Activated CD4-positive, alpha-beta T cell treated with anti-CD3 and anti-CD28 coated beads, Interleukin-2, amount 10 ng/mL, durations not matched to agents 7 days and 5 days (primary cell): ENCODE measurements around the gene SEC24A. TPM values are rescaled to one million over a fixed set of nuclear protein-coding genes. Genes with fewer than 3 reads are reported as not detected.

Source experiments
- CTCF ChIA-PET: fragments of 350-600 bp; sonication (Branson Sonifier 250); formaldehyde crosslinking; loops from one replicate; lab custom pipeline; 2021; ENCODE audit warnings: antibody characterized with exemption; lab: Charles Lee
- POLR2A ChIA-PET: fragments of 350-600 bp; sonication (Branson Sonifier 250); formaldehyde crosslinking; loops from one replicate; lab custom pipeline; 2021; ENCODE audit warnings: antibody characterized with exemption; lab: Charles Lee
- DNase-seq: peaks from one replicate; pipeline ENCODE4 v3.0.0-alpha.2; 2020
- H3K27ac Mint-ChIP-seq: one replicate; pipeline ENCODE4 v1.8.0; 2021; ENCODE audit warnings: mild to moderate bottlenecking, moderate library complexity, mixed read lengths
- H3K27me3 Mint-ChIP-seq: one replicate; pipeline ENCODE4 v1.8.0; 2021; ENCODE audit warnings: mixed read lengths
- H3K36me3 Mint-ChIP-seq: one replicate; pipeline ENCODE4 v1.8.0; 2021; ENCODE audit warnings: low read depth, mixed read lengths
- H3K4me1 Mint-ChIP-seq: one replicate; pipeline ENCODE4 v1.8.0; 2021; ENCODE audit warnings: mixed read lengths
- H3K4me3 Mint-ChIP-seq: one replicate; pipeline ENCODE4 v1.8.0; 2021; ENCODE audit warnings: mild to moderate bottlenecking, moderate library complexity, mixed read lengths
- H3K9me3 Mint-ChIP-seq: one replicate; pipeline ENCODE4 v1.8.0; 2021; ENCODE audit warnings: mixed read lengths
- total RNA-seq, 2 experiments: library from RNA; stranded (reverse); gene quantifications; one replicate each; pipeline ENCODE4 v1.2.3, GENCODE V29; 2021

SEC24A gene
- total RNA-seq, 2 experiments from 2014 or later, result 22.2 to 24.9 TPM

DNA sequence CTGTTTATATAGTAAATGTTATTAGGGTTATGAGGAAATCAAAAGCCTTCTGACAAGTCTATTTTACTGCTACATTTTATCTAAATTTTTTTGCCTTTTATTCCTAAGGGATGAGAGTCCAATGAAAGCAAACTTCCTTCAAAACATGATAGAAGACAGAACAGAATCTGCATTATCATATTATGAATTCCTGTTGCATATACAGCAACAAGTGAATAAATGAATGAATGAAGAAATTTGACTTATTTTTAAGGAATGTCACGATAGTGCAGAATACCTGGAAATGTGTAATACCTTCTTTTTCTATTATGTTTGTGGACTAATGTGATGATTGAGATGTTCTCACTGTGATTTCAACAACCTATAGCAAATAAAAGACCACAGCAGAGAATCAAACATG lies 76.3 kb downstream of the SEC24A start:
- H3K9me3 Mint-ChIP-seq, result no peaks in the 10 kb centered on the region
- no peak for DNase-seq
- H3K27me3 Mint-ChIP-seq, result no peaks in the 10 kb centered on the region
- CTCF ChIA-PET, result interaction anchor here (1.4 kb wide), 1 partner anchor 8 kb away, joined by 3 read pairs; no protein-coding TSS in a partner anchor
- H3K4me1 Mint-ChIP-seq, result no peaks in the 10 kb centered on the region
- H3K36me3 Mint-ChIP-seq, result peaks cover 16% of the 10 kb centered on the region
- H3K27ac Mint-ChIP-seq, result no peak overlapping the region
- POLR2A ChIA-PET, result no interaction called here
- H3K4me3 Mint-ChIP-seq, result no peak overlapping the region

GRCh38 chr5:134732819-134733218 lies 84.2 kb downstream of the SEC24A start:
- Mint-ChIP-seq H3K36me3 (no peaks in the 10 kb centered on the region), H3K27me3 (no peaks in the 10 kb centered on the region), H3K4me3 (no peak overlapping the region), H3K9me3 (no peaks in the 10 kb centered on the region), H3K27ac (no peak overlapping the region), H3K4me1 (peaks cover 7% of the 10 kb centered on the region)
- CTCF ChIA-PET, result no interaction called here
- DNase-seq, result no peak
- POLR2A ChIA-PET, result no interaction called here

GRCh38 chr5:134735243-134735642 lies 86.7 kb downstream of the SEC24A start:
- no peaks in the 10 kb centered on the region for H3K27me3 Mint-ChIP-seq
- DNase-seq, result no peak
- H3K9me3 Mint-ChIP-seq, result no peaks in the 10 kb centered on the region
- H3K27ac Mint-ChIP-seq, result no peak overlapping the region
- ChIA-PET POLR2A (interaction anchor here (0.6 kb wide), 1 partner anchor 110 kb away, joined by 3 read pairs; the partner anchor contains the start of gene C5orf24), CTCF (interaction anchor here (0.7 to 3.5 kb wide), 6 partner anchors 19 to 478 kb away, joined by 3 to 21 read pairs (median 4); partner anchors contain the start of genes C5orf24, DDX46 and PCBD2)
- no peak overlapping the region for H3K4me3 Mint-ChIP-seq
- no peaks in the 10 kb centered on the region for H3K36me3 Mint-ChIP-seq
- H3K4me1 Mint-ChIP-seq, result peaks cover 19% of the 10 kb centered on the region

- no peak for DNase-seq
- Mint-ChIP-seq H3K9me3 (no peaks in the 10 kb centered on the region), H3K4me1 (peaks cover 30% of the 10 kb centered on the region), H3K27ac (no peak overlapping the region), H3K4me3 (no peak overlapping the region), H3K36me3 (peaks cover 2% of the 10 kb centered on the region), H3K27me3 (no peaks in the 10 kb centered on the region)
- POLR2A ChIA-PET, result interaction anchor here (0.5 kb wide), 1 partner anchor 527 kb away, joined by 3 read pairs; no protein-coding TSS in a partner anchor
- CTCF ChIA-PET, result interaction anchor here (0.9 to 3.5 kb wide), 6 partner anchors 17 to 168 kb away, joined by 3 to 21 read pairs (median 3); partner anchors contain the start of genes C5orf24, DDX46 and PCBD2
Observed at GRCh38 chr5:134736173-134736812, 87.7 kb downstream of the SEC24A start.

DNA sequence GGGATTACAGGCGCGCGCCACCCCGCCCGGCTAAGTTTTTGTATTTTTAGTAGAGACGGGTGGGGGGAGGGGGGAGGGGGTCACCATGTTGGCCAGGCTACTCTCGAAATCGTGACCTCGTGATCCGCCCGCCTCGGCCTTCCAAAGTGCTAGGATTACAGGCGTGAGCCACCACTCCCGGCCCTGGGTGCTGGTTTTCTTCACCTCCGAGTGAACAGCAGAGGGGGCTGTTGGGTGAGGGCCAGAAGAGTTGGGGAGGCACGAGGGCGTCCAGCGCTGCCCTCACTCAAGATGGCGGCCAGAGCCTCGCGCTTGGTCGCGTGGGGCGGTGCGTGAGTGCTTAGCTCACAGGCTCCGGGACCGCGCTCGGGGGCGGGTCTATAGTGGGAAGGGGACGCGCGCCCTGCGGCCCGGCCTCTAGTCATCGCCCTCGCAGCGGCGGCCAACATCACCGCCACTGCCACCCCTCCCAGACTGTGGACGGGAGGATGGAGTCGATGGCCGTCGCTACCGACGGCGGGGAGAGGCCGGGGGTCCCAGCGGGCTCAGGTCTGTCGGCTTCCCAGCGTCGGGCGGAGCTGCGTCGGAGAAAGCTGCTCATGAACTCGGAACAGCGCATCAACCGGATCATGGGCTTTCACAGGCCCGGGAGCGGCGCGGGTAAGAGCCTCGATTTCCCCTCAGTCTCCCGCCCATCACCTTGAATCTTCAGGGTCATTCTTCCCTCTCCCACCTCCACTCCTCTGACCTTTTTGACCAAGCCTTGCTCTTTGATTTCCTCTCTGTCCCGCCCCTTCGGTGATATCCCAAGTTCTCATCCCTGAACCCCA lies 89.8 kb downstream of the SEC24A start, which contains the start of gene CAMLG:
Gene CAMLG (plus strand): TSS at position 416 of the 830 bp plus-strand sequence. CDS start 73 bp downstream, at position 489.
- H3K27me3 Mint-ChIP-seq, result no peaks in the 10 kb centered on the region
- peaks cover 35% of the 10 kb centered on the region for H3K4me1 Mint-ChIP-seq

DNA sequence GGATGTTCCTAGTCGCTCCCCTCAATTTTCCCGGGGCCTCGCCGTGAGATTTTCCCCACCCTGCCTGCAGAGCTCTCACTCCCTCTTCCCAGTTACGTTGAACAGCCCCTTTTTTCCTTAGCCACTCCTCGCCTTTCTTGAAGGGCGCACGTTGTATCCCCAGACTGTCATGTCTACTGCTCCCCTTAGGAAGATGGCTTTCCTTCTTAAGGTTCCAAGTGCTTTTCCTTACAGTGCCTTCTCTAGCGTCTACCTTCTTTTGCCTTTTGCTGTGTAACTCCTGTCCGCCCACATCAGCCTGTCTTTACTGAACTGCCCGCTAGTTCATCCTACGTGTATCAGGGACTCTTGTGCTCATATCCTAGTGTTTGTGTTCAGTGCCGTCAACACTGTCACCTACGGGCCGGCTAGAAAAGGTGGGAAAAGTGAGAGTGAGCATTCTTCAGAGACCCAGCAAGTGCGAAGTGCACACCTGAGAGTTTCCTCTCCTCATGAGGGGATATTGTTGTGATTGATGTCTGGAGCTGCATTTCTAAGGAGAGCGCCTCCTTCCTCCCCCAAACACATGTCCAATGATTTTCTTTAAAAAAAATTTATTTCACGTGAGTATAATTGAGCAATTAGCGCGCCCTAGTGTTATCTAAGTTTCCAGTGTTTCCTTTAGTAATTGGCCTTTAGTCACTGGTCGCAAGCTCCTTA lies 90.5 kb downstream of the SEC24A start:
- Mint-ChIP-seq H3K27ac (peak overlapping the region; percentile 95), H3K4me3 (peak overlapping the region; percentile 88), H3K9me3 (no peaks in the 10 kb centered on the region), H3K4me1 (peaks cover 35% of the 10 kb centered on the region), H3K36me3 (peaks cover 4% of the 10 kb centered on the region), H3K27me3 (no peaks in the 10 kb centered on the region)
- DNase-seq, result peak; percentile 48
- ChIA-PET CTCF (interaction anchor here (0.6 to 3.5 kb wide), 38 partner anchors 9 to 713 kb away, joined by 3 to 23 read pairs (median 4); partner anchors contain the start of genes DDX46 and PCBD2), POLR2A (interaction anchor here (0.7 to 1.9 kb wide), 2 partner anchors 16 to 19 kb away, joined by 3 to 6 read pairs; partner anchors contain the start of gene DDX46)

More for the DNA sequence above, 89.8 kb downstream of the SEC24A start, which contains the start of gene CAMLG:
- no peaks in the 10 kb centered on the region for H3K9me3 Mint-ChIP-seq
- POLR2A ChIA-PET, result interaction anchor here (0.7 to 1.9 kb wide), 3 partner anchors 17 to 108 kb away, joined by 3 to 6 read pairs (median 3); partner anchors contain the start of genes C5orf24 and DDX46
- H3K36me3 Mint-ChIP-seq, result peaks cover 4% of the 10 kb centered on the region
- DNase-seq, result peak; percentile 98
- H3K27ac Mint-ChIP-seq, result peak within 1 kb of the TSS; percentile 95
- CTCF ChIA-PET, result interaction anchor here (0.6 to 3.5 kb wide), 41 partner anchors 10 to 833 kb away, joined by 3 to 23 read pairs (median 4); partner anchors contain the start of genes DDX46 and PCBD2
- H3K4me3 Mint-ChIP-seq, result peak within 1 kb of the TSS; percentile 88

GRCh38 chr5:134741052-134741451 lies 92.5 kb downstream of the SEC24A start:
- Mint-ChIP-seq H3K36me3 (peaks cover 4% of the 10 kb centered on the region), H3K4me3 (no peak overlapping the region), H3K27ac (no peak overlapping the region), H3K4me1 (peaks cover 33% of the 10 kb centered on the region), H3K27me3 (no peaks in the 10 kb centered on the region), H3K9me3 (no peaks in the 10 kb centered on the region)
- CTCF ChIA-PET, result interaction anchor here (0.6 to 3.5 kb wide), 3 partner anchors 17 to 122 kb away, joined by 5 to 23 read pairs (median 19); partner anchors contain the start of gene DDX46
- DNase-seq, result no peak
- POLR2A ChIA-PET, result no interaction called here

GRCh38 chr5:134742134-134742533 lies 93.5 kb downstream of the SEC24A start:
- H3K4me3 Mint-ChIP-seq, result no peak overlapping the region
- POLR2A ChIA-PET, result no interaction called here
- no peaks in the 10 kb centered on the region for H3K27me3 Mint-ChIP-seq
- peaks cover 4% of the 10 kb centered on the region for H3K36me3 Mint-ChIP-seq
- CTCF ChIA-PET, result interaction anchor here (0.6 kb wide), 1 partner anchor 9 kb away, joined by 3 read pairs; no protein-coding TSS in a partner anchor
- H3K4me1 Mint-ChIP-seq, result peaks cover 33% of the 10 kb centered on the region
- H3K9me3 Mint-ChIP-seq, result no peaks in the 10 kb centered on the region
- H3K27ac Mint-ChIP-seq, result no peak overlapping the region
- DNase-seq, result no peak

DNA sequence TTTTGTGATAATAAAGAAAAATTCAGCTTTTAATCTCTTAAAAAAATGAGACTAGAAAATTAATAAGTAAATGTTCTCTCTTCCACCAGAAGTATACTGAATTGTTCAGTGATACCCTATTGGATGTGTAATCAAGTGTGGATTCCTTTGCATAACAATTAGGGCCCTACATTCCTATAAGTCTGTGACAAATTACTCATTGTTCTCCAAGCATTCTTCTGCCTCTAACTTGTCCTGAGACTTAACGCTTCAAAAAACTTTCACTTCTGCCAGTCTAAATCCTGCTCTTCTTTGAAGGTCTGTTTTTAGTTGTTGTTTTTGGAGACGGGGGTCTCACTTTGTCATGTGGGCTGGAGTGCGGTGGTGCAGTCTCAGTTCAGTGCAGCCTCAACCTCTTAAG lies 100.8 kb downstream of the SEC24A start:
- H3K4me1 Mint-ChIP-seq, result no peaks in the 10 kb centered on the region
- H3K4me3 Mint-ChIP-seq, result no peak overlapping the region
- H3K36me3 Mint-ChIP-seq, result peaks cover 8% of the 10 kb centered on the region
- H3K27me3 Mint-ChIP-seq, result no peaks in the 10 kb centered on the region
- no peak for DNase-seq
- ChIA-PET CTCF (interaction anchor here (0.8 to 5.1 kb wide), 3 partner anchors 9 to 155 kb away, joined by 4 to 16 read pairs (median 12); partner anchors contain the start of genes CAMLG, DDX46 and PCBD2), POLR2A (no interaction called here)
- no peak overlapping the region for H3K27ac Mint-ChIP-seq
- H3K9me3 Mint-ChIP-seq, result no peaks in the 10 kb centered on the region

DNA sequence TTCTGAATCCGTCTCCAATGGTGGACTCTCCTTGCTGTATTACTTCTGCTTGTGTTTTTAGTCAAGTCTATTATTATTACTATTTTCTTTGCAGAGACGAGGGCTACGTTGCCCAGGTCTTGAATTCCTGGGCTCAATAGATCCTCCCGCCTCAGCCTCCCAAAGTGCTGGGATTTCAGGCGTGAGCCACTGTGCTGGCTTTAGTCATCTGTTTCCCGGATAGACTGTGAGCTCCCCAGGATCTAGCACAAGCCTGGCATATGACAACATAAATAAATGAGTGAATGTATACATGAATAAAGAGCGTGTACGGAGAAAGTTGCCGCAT lies 109.6 kb downstream of the SEC24A start:
- Mint-ChIP-seq H3K9me3 (no peaks in the 10 kb centered on the region), H3K4me3 (peak overlapping the region; percentile 98), H3K27me3 (no peaks in the 10 kb centered on the region), H3K4me1 (peaks cover 38% of the 10 kb centered on the region), H3K27ac (peak overlapping the region; percentile 96), H3K36me3 (peaks cover 8% of the 10 kb centered on the region)
- POLR2A ChIA-PET, result interaction anchor here (0.6 to 1.8 kb wide), 3 partner anchors 19 to 188 kb away, joined by 3 to 6 read pairs (median 3); partner anchors contain the start of gene CAMLG
- DNase-seq, result no peak
- CTCF ChIA-PET, result interaction anchor here (0.9 to 3.2 kb wide), 19 partner anchors 10 to 170 kb away, joined by 3 to 21 read pairs (median 5); partner anchors contain the start of genes C5orf24, CAMLG and PCBD2

DNA sequence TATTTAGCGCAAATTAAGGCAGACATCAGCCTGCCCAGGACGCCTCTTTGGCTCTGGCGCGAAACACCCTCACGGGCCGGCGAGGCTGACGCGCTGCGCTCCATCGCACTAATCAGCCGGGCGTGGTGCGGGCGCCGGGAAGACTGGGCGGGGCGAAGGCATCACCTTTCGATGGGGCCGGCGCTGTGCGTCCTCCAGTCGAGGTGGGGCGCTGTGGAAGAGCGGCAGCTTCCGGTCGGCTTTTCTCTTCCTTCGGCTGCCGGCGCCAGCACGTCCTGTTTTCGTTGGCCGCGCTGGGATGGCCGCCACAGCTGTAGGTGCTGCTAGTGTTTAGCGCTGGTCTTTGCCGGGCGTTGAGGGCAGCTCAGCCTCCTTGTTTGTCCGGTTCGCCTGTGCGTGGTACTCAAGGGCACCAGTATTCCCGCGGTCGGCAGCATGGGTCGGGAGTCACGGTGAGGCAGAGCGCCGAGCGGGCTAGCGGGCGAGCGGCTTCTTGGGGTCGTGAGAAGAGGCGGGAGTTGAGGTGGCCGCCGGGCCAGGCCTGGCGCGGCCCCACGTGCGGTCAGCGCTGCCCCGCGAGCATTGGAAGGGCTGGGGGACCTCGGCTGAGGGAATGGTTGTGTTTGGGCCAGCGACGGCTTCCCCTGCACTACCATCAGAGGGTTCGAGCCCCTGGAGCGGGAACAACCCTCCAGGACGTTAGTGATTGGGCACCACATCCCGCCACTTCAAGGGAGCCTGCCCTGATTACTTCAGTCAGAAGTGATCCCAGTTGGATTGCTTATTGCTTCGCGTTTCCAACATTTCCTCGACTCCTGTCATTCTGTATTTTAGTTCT lies 110.1 kb downstream of the SEC24A start, which contains the start of gene DDX46:
Gene DDX46 (plus strand): TSS at position 276 of the 838 bp plus-strand sequence. CDS start 160 bp downstream, at position 436.
- POLR2A ChIA-PET, result interaction anchor here (0.6 to 1.8 kb wide), 3 partner anchors 19 to 187 kb away, joined by 3 to 6 read pairs (median 3); partner anchors contain the start of gene CAMLG

More for the DNA sequence above, 110.1 kb downstream of the SEC24A start, which contains the start of gene DDX46:
- no peaks in the 10 kb centered on the region for H3K27me3 Mint-ChIP-seq
- peaks cover 8% of the 10 kb centered on the region for H3K36me3 Mint-ChIP-seq
- CTCF ChIA-PET, result interaction anchor here (0.6 to 3.2 kb wide), 21 partner anchors 10 to 171 kb away, joined by 3 to 21 read pairs (median 4); partner anchors contain the start of genes C5orf24, CAMLG and PCBD2
- H3K4me1 Mint-ChIP-seq, result peaks cover 38% of the 10 kb centered on the region
- H3K9me3 Mint-ChIP-seq, result no peaks in the 10 kb centered on the region
- peak within 1 kb of the TSS; percentile 96 for H3K27ac Mint-ChIP-seq
- peak within 1 kb of the TSS; percentile 98 for H3K4me3 Mint-ChIP-seq
- peak; percentile 95 for DNase-seq
